ENCODE measurements around the gene FFAR3.

The FFAR3 gene

DNA sequence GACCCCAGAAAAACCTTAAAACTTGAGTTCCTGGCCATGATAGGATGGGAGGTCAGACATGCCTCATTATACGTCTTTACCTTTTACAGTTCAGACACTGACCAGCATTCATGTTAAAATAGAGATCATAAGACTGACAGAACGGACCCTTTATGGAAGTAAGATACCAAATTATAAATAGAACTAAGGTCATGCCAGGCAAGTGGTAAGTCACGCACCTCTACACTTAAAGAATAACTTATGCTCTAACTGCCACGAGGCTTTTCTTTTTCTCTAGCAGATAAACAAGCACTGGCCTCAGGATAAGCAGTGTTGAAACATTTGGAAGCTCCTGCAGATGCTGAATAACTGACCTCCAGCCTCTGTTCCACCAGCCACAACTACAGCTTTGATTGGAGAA lies 41.0 kb downstream of the FFAR3 start:
- Histone ChIP-seq H3K4me3 (ENCODE audit: low read depth, low read length) (no peak overlapping the region), H3K4me1 (ENCODE audit: control insufficient read depth, insufficient read depth, low read length) (no peaks in the 10 kb centered on the region), H3K36me3 (ENCODE audit: control insufficient read depth in 2 of 2, insufficient read depth in 1 of 2, low read length in 2 of 2) (no peaks in the 10 kb centered on the region), H3K27ac (ENCODE audit: extremely low read depth, low read depth, low read length) (no peak overlapping the region), H3K9me3 (ENCODE audit: control insufficient read depth, insufficient read depth, low read depth, low read length) (peaks cover under 1% of the 10 kb centered on the region; the same call in 1 of the 2 replicates)
- ChIA-PET CTCF (no interaction called here), POLR2A (no interaction called here)
- no peak for TF ChIP-seq ZNF701 (tag by site-specific recombination; IDR thresholded peaks at IDR 0.05)
- no peak for TF ChIP-seq ZFHX2 (tag by site-specific recombination; conservative IDR thresholded peaks at IDR 0.05)
- TF ChIP-seq, protein P1, sequence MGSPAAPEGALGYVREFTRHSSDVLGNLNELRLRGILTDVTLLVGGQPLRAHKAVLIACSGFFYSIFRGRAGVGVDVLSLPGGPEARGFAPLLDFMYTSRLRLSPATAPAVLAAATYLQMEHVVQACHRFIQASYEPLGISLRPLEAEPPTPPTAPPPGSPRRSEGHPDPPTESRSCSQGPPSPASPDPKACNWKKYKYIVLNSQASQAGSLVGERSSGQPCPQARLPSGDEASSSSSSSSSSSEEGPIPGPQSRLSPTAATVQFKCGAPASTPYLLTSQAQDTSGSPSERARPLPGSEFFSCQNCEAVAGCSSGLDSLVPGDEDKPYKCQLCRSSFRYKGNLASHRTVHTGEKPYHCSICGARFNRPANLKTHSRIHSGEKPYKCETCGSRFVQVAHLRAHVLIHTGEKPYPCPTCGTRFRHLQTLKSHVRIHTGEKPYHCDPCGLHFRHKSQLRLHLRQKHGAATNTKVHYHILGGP (tag by site-specific recombination; IDR thresholded peaks at IDR 0.05) = no peak
- TF ChIP-seq ZNF140 (tag by site-specific recombination; IDR thresholded peaks at IDR 0.05) = no peak
- no peak for TF ChIP-seq GLI4 (tag by site-specific recombination; IDR thresholded peaks at IDR 0.05)
- TF ChIP-seq ZNF184 (tag by site-specific recombination; IDR thresholded peaks at IDR 0.05) = no peak
- no peak for TF ChIP-seq KLF10 (tag by site-specific recombination; IDR thresholded peaks at IDR 0.05)
- TF ChIP-seq, protein P2, sequence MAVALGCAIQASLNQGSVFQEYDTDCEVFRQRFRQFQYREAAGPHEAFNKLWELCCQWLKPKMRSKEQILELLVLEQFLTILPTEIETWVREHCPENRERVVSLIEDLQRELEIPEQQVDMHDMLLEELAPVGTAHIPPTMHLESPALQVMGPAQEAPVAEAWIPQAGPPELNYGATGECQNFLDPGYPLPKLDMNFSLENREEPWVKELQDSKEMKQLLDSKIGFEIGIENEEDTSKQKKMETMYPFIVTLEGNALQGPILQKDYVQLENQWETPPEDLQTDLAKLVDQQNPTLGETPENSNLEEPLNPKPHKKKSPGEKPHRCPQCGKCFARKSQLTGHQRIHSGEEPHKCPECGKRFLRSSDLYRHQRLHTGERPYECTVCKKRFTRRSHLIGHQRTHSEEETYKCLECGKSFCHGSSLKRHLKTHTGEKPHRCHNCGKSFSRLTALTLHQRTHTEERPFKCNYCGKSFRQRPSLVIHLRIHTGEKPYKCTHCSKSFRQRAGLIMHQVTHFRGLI (tag by site-specific recombination; IDR thresholded peaks at IDR 0.05) = no peak

DNA sequence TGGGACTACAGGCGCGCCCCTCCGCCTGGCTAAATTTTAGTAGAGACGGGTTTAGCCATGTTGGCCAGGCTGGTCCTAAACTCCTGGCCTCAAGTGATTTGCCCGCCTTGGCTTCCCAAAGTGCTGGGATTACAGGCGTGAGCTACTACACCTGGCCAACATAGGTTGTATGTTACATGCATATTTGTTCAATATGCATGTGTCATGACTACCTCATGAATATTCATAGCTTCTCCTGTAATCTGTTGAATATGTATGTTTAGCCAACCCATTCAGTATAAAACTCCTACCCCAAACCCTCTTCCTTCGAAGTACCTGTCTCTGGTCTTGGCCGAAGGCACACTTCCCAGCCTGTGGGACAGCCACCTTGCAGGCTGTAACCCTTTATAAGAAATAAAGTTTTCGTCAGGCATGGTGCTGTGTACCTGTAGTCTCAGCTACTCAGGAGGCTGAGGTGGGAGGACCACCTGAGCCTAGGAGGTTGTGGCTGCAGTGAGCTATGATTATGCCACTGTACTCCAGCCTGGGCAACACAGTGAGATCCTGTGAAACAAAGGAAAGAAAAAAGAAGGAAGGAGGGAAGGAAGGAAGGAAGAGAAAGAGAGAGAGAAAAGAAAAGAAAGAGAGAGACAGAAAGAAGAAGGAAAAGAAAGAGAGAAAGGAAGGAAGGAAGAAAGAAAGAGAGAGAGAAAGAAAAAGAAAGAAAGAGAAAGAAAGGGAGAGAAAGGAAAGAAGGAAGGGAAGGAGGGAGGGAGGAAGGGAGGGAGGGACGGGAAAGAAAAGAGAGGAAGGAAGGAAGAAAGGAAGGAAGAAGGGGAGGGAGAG lies 41.9 kb downstream of the FFAR3 start:
- H3K4me3 ChIP-seq (ENCODE audit: low read depth, low read length) = no peak overlapping the region
- ChIA-PET CTCF (interaction anchor here (1.6 to 1.7 kb wide), 2 partner anchors 47 to 110 kb away, joined by 4 to 7 read pairs; no protein-coding TSS in a partner anchor), POLR2A (no interaction called here)
- H3K4me1 ChIP-seq (ENCODE audit: control insufficient read depth, insufficient read depth, low read length) = no peaks in the 10 kb centered on the region
- no peak overlapping the region for H3K27ac ChIP-seq (ENCODE audit: extremely low read depth, low read depth, low read length)
- no peaks in the 10 kb centered on the region for H3K36me3 ChIP-seq (ENCODE audit: control insufficient read depth in 2 of 2, insufficient read depth in 1 of 2, low read length in 2 of 2)
- H3K9me3 ChIP-seq (ENCODE audit: control insufficient read depth, insufficient read depth, low read depth, low read length) = no peaks in the 10 kb centered on the region
- no peak for TF ChIP-seq ZNF23 (tag by site-specific recombination; IDR thresholded peaks at IDR 0.05; ENCODE audit: borderline replicate concordance)
- no peak for TF ChIP-seq MEIS1 (CRISPR knock-in tag; IDR thresholded peaks at IDR 0.05; ENCODE audit: borderline replicate concordance)
- TF ChIP-seq, protein P3, sequence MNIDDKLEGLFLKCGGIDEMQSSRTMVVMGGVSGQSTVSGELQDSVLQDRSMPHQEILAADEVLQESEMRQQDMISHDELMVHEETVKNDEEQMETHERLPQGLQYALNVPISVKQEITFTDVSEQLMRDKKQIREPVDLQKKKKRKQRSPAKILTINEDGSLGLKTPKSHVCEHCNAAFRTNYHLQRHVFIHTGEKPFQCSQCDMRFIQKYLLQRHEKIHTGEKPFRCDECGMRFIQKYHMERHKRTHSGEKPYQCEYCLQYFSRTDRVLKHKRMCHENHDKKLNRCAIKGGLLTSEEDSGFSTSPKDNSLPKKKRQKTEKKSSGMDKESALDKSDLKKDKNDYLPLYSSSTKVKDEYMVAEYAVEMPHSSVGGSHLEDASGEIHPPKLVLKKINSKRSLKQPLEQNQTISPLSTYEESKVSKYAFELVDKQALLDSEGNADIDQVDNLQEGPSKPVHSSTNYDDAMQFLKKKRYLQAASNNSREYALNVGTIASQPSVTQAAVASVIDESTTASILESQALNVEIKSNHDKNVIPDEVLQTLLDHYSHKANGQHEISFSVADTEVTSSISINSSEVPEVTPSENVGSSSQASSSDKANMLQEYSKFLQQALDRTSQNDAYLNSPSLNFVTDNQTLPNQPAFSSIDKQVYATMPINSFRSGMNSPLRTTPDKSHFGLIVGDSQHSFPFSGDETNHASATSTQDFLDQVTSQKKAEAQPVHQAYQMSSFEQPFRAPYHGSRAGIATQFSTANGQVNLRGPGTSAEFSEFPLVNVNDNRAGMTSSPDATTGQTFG (tag by site-specific recombination; IDR thresholded peaks at IDR 0.05; ENCODE audit: borderline replicate concordance) = 0 out of 2 replicates have a peak, but pooled peaks have one; percentile 15
- TF ChIP-seq, protein P4, sequence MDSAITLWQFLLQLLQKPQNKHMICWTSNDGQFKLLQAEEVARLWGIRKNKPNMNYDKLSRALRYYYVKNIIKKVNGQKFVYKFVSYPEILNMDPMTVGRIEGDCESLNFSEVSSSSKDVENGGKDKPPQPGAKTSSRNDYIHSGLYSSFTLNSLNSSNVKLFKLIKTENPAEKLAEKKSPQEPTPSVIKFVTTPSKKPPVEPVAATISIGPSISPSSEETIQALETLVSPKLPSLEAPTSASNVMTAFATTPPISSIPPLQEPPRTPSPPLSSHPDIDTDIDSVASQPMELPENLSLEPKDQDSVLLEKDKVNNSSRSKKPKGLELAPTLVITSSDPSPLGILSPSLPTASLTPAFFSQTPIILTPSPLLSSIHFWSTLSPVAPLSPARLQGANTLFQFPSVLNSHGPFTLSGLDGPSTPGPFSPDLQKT (IDR thresholded peaks at IDR 0.05; ENCODE audit: borderline replicate concordance, low read depth, low read length) = no peak
- no peak for TF ChIP-seq KLF7 (tag by site-specific recombination; IDR thresholded peaks at IDR 0.05; ENCODE audit: borderline replicate concordance)
- no peak for TF ChIP-seq ZNF792 (tag by site-specific recombination; IDR thresholded peaks at IDR 0.05)
- no peak for TF ChIP-seq ZNF2 (tag by site-specific recombination; IDR thresholded peaks at IDR 0.05)
- peak; percentile 96 for TF ChIP-seq ZNF366 (tag by site-specific recombination; conservative IDR thresholded peaks at IDR 0.05)
- TF ChIP-seq, protein P5, sequence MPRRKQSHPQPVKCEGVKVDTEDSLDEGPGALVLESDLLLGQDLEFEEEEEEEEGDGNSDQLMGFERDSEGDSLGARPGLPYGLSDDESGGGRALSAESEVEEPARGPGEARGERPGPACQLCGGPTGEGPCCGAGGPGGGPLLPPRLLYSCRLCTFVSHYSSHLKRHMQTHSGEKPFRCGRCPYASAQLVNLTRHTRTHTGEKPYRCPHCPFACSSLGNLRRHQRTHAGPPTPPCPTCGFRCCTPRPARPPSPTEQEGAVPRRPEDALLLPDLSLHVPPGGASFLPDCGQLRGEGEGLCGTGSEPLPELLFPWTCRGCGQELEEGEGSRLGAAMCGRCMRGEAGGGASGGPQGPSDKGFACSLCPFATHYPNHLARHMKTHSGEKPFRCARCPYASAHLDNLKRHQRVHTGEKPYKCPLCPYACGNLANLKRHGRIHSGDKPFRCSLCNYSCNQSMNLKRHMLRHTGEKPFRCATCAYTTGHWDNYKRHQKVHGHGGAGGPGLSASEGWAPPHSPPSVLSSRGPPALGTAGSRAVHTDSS (tag by site-specific recombination; IDR thresholded peaks at IDR 0.05) = no peak
- no peak for TF ChIP-seq ZNF37A (tag by site-specific recombination; IDR thresholded peaks at IDR 0.05)
- peak; percentile 84; the same call in 1 of the 2 replicates for TF ChIP-seq ZNF121 (tag by site-specific recombination; IDR thresholded peaks at IDR 0.05)
- TF ChIP-seq ZNF169 (tag by site-specific recombination; IDR thresholded peaks at IDR 0.05) = no peak
- TF ChIP-seq YY1 (tag by site-specific recombination; IDR thresholded peaks at IDR 0.05) = no peak
- TF ChIP-seq SP2 (tag by site-specific recombination; IDR thresholded peaks at IDR 0.05) = no peak
- TF ChIP-seq, protein P6, sequence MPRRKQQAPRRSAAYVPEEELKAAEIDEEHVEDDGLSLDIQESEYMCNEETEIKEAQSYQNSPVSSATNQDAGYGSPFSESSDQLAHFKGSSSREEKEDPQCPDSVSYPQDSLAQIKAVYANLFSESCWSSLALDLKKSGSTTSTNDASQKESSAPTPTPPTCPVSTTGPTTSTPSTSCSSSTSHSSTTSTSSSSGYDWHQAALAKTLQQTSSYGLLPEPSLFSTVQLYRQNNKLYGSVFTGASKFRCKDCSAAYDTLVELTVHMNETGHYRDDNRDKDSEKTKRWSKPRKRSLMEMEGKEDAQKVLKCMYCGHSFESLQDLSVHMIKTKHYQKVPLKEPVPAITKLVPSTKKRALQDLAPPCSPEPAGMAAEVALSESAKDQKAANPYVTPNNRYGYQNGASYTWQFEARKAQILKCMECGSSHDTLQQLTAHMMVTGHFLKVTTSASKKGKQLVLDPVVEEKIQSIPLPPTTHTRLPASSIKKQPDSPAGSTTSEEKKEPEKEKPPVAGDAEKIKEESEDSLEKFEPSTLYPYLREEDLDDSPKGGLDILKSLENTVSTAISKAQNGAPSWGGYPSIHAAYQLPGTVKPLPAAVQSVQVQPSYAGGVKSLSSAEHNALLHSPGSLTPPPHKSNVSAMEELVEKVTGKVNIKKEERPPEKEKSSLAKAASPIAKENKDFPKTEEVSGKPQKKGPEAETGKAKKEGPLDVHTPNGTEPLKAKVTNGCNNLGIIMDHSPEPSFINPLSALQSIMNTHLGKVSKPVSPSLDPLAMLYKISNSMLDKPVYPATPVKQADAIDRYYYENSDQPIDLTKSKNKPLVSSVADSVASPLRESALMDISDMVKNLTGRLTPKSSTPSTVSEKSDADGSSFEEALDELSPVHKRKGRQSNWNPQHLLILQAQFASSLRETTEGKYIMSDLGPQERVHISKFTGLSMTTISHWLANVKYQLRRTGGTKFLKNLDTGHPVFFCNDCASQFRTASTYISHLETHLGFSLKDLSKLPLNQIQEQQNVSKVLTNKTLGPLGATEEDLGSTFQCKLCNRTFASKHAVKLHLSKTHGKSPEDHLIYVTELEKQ (tag by site-specific recombination; IDR thresholded peaks at IDR 0.05; ENCODE audit: borderline replicate concordance) = no peak

Data from HEK293 (cell line).